K562 (cell line): Measurements from ENCODE around the gene CFD. TPM values are rescaled to one million over a fixed set of nuclear protein-coding genes. Genes with fewer than 3 reads are reported as not detected.

Experiments
- BCL6 ChIP-seq: fragments of 250-450 bp; sonication (Bioruptor Pico); IDR thresholded peaks from 2 replicates; pipeline ENCODE4 v1.4.0; 2020
- CBX5 ChIP-seq: IDR thresholded peaks from 2 replicates; pipeline ENCODE4 v1.6.1; 2014; ENCODE audit warnings: low read depth, borderline replicate concordance
- CHD4 ChIP-seq: fragments of 200-600 bp; sonication (generic); IDR thresholded peaks from 3 replicates; pipeline ENCODE4 v1.6.1; 2012; ENCODE audit warnings: low read depth, mild to moderate bottlenecking, mixed read lengths, low read length, inconsistent platforms; ENCODE audit not compliant: insufficient read depth, insufficient replicate concordance, poor library complexity, severe bottlenecking
- CREM ChIP-seq: IDR thresholded peaks from 2 replicates; pipeline ENCODE4 v1.6.1; 2014; ENCODE audit warnings: antibody characterized with exemption, low read depth
- ERF ChIP-seq: fragments of 450-650 bp; formaldehyde crosslinking; IDR thresholded peaks from 2 replicates; pipeline ENCODE4 v1.4.0; 2020; ENCODE audit warnings: mild to moderate bottlenecking, mixed read lengths
- FOXM1 ChIP-seq, 2 experiments: fragments of 450-650 bp in 1 of 2; sonication (generic) in 1 of 2; formaldehyde crosslinking in 1 of 2; IDR thresholded peaks; 2 replicates each; pipeline versions ENCODE4 v1.6.1 to v1.9.0; 2017 to 2022; ENCODE audit warnings: low read depth in 2 of 2, mild to moderate bottlenecking in 2 of 2, missing genetic modification reagents in 1 of 2, moderate library complexity in 1 of 2
- HNRNPL ChIP-seq: fragments of 200-400 bp; formaldehyde crosslinking; IDR thresholded peaks from 2 replicates; pipeline ENCODE4 v1.6.1; 2017; ENCODE audit warnings: low read depth, mild to moderate bottlenecking, low read length
- JUNB ChIP-seq: fragments of 450-650 bp; formaldehyde crosslinking; conservative IDR thresholded peaks from 2 replicates; pipeline ENCODE4 v1.4.0; 2020; ENCODE audit warnings: mild to moderate bottlenecking
- LARP7 ChIP-seq: fragments of 450-650 bp; IDR thresholded peaks from 2 replicates; pipeline ENCODE4 v1.6.1; 2016
- LCOR ChIP-seq: sonication (generic); formaldehyde crosslinking; IDR thresholded peaks from 2 replicates; pipeline ENCODE4 v1.8.0; 2022; ENCODE audit warnings: mild to moderate bottlenecking, missing genetic modification reagents
- NCOA4 ChIP-seq: fragments of 450-650 bp; IDR thresholded peaks from 2 replicates; pipeline ENCODE4 v1.6.1; 2018; ENCODE audit warnings: mild to moderate bottlenecking; ENCODE audit not compliant: partially characterized antibody
- NFXL1 ChIP-seq: fragments of 450-650 bp; formaldehyde crosslinking; IDR thresholded peaks from 2 replicates; pipeline ENCODE4 v1.4.0; 2021; ENCODE audit warnings: mild to moderate bottlenecking
- POLR2B ChIP-seq: fragments of 450-650 bp; IDR thresholded peaks from 2 replicates; pipeline ENCODE4 v1.6.1; 2018; ENCODE audit warnings: low read depth; ENCODE audit not compliant: partially characterized antibody
- PPARD ChIP-seq: fragments of 250-450 bp; sonication (Bioruptor Pico); IDR thresholded peaks from 2 replicates; pipeline ENCODE4 v1.8.0; 2022; ENCODE audit warnings: inconsistent platforms, mild to moderate bottlenecking, moderate library complexity
- SMAD1 ChIP-seq: fragments of 150-350 bp; IDR thresholded peaks from 2 replicates; pipeline ENCODE4 v1.6.1; 2014; ENCODE audit warnings: low read length, low read depth; ENCODE audit not compliant: partially characterized antibody
- YBX1 ChIP-seq: fragments of 450-650 bp; IDR thresholded peaks from 2 replicates; pipeline ENCODE4 v1.7.1; 2016; ENCODE audit warnings: mild to moderate bottlenecking
- ZC3H8 ChIP-seq: fragments of 450-650 bp; IDR thresholded peaks from 2 replicates; pipeline ENCODE4 v1.6.1; 2017
- ZNF174 ChIP-seq: fragments of 250-450 bp; sonication (Bioruptor Pico); IDR thresholded peaks from 2 replicates; pipeline ENCODE4 v1.4.0; 2020; ENCODE audit warnings: mild to moderate bottlenecking
- ZNF324 ChIP-seq: fragments of 250-450 bp; sonication (Bioruptor Pico); IDR thresholded peaks from 2 replicates; pipeline ENCODE4 v1.4.0; 2020; ENCODE audit warnings: mild to moderate bottlenecking
- polyA plus RNA-seq, 8 experiments: library from polyadenylated mRNA; depleted of rRNA in 4 of 8; stranded (reverse) in 5 of 8; unstranded in 3 of 8; fragments of >200 nt; fragmentation: Nextera tagmentation in 2 of 8; fragmentation: Illumina TruSeq in 1 of 8; extraction: Ambion mirVana in 2 of 8; extraction: Trizol in 1 of 8; gene quantifications; 2 replicates each; pipeline versions ENCODE4 v1.2.1 to v1.2.3, GENCODE V29; 2011 to 2014; ENCODE audit warnings: inconsistent platforms in 1 of 8, missing spikeins in 1 of 8
- total RNA-seq, 7 experiments: library from RNA; depleted of rRNA in 6 of 7; stranded (reverse); fragments of >200 nt in 6 of 7; fragmentation: Illumina TruSeq in 2 of 7; extraction: Trizol in 2 of 7; gene quantifications; 2 replicates each; pipeline versions ENCODE4 v1.2.1 to v1.2.3, GENCODE V29; 2011 to 2021; ENCODE audit warnings: low replicate concordance in 1 of 7
- TF ChIP-seq, protein P1 (sequence below), 2 experiments: fragments of 450-650 bp in 1 of 2; IDR thresholded peaks; 2 replicates each; pipeline ENCODE4 v1.6.1; 2011 to 2017; ENCODE audit warnings: low read depth in 2 of 2, antibody characterized with exemption in 1 of 2, borderline replicate concordance in 1 of 2, low read length in 1 of 2, mild to moderate bottlenecking in 1 of 2, mixed read lengths in 1 of 2; ENCODE audit not compliant: control insufficient read depth in 1 of 2
- TF ChIP-seq, protein P2 (sequence below): fragments of 450-650 bp; IDR thresholded peaks from 2 replicates; pipeline ENCODE4 v1.6.1; 2016; ENCODE audit warnings: antibody characterized with exemption
- TF ChIP-seq, protein P3 (sequence below): sonication (generic); formaldehyde crosslinking; IDR thresholded peaks from 2 replicates; pipeline ENCODE4 v1.9.0; 2022; ENCODE audit warnings: mild to moderate bottlenecking, missing genetic modification reagents
- TF ChIP-seq, protein P4 (sequence below): fragments of 200-800 bp; sonication (Bioruptor generic); IDR thresholded peaks from 2 replicates; pipeline ENCODE4 v1.6.1; 2017; ENCODE audit warnings: missing genetic modification characterization, missing compliant biosample characterization

The CFD gene
- total and polyA plus RNA-seq, 9 of the 15 experiments (the other 6 are each of a cell fraction or from before 2014, with no cell fraction given): 0.52 to 59.4 (median 7.6) TPM

DNA sequence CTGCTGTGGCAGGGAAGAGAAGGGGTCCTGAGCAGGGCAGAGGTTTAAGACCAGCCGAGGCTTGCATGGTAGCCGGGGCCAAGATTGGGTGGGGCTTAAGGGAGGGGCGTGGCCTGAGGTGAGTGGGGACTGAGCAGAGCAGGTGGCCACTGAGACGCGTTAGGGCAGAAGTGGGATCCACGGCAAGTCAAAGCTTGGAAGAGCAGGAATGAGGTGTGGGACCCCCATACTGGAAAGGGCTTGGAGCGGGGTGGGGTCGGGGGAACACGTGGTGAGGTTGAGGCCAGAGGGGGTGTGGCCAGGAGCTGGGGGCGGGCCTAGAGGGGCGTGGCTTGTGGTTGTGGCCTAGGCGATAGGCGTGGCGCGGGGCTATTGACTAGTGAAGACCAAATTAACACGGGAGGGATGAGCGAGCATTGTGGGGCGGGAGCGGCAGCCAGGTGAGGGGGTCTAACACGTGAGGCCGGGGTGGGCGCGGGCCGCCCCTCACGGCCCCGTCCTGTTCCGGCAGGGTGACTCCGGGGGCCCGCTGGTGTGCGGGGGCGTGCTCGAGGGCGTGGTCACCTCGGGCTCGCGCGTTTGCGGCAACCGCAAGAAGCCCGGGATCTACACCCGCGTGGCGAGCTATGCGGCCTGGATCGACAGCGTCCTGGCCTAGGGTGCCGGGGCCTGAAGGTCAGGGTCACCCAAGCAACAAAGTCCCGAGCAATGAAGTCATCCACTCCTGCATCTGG is 3.3 kb downstream of the CFD start (continued):
- no peak for TF ChIP-seq PPARD (CRISPR knock-in tag)
- TF ChIP-seq ZNF174 (CRISPR knock-in tag): no peak
- no peak for TF ChIP-seq ZNF324 (CRISPR knock-in tag)
- TF ChIP-seq YBX1: no peak
- TF ChIP-seq BCL6: no peak
- TF ChIP-seq NFXL1 (CRISPR knock-in tag): no peak
- TF ChIP-seq CREM: no peak; the same call in 1 of the 2 replicates
- no peak for TF ChIP-seq POLR2B
- TF ChIP-seq, protein P1, sequence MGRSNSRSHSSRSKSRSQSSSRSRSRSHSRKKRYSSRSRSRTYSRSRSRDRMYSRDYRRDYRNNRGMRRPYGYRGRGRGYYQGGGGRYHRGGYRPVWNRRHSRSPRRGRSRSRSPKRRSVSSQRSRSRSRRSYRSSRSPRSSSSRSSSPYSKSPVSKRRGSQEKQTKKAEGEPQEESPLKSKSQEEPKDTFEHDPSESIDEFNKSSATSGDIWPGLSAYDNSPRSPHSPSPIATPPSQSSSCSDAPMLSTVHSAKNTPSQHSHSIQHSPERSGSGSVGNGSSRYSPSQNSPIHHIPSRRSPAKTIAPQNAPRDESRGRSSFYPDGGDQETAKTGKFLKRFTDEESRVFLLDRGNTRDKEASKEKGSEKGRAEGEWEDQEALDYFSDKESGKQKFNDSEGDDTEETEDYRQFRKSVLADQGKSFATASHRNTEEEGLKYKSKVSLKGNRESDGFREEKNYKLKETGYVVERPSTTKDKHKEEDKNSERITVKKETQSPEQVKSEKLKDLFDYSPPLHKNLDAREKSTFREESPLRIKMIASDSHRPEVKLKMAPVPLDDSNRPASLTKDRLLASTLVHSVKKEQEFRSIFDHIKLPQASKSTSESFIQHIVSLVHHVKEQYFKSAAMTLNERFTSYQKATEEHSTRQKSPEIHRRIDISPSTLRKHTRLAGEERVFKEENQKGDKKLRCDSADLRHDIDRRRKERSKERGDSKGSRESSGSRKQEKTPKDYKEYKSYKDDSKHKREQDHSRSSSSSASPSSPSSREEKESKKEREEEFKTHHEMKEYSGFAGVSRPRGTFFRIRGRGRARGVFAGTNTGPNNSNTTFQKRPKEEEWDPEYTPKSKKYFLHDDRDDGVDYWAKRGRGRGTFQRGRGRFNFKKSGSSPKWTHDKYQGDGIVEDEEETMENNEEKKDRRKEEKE (IDR thresholded peaks at IDR 0.05; ENCODE audit: borderline replicate concordance in 1 of 2, control insufficient read depth in 1 of 2, low read depth in 2 of 2, low read length in 1 of 2): no peak
- no peak for TF ChIP-seq CHD4
- no peak for TF ChIP-seq SMAD1
- 0 out of 2 replicates have a peak, but pooled peaks have one; percentile 38 for TF ChIP-seq LARP7
- no peak for TF ChIP-seq JUNB (CRISPR knock-in tag)
- TF ChIP-seq ERF (CRISPR knock-in tag): 0 out of 2 replicates have a peak, but pooled peaks have one; percentile 19
- no peak for TF ChIP-seq CBX5
- no peak for TF ChIP-seq HNRNPL
- TF ChIP-seq, protein P2, sequence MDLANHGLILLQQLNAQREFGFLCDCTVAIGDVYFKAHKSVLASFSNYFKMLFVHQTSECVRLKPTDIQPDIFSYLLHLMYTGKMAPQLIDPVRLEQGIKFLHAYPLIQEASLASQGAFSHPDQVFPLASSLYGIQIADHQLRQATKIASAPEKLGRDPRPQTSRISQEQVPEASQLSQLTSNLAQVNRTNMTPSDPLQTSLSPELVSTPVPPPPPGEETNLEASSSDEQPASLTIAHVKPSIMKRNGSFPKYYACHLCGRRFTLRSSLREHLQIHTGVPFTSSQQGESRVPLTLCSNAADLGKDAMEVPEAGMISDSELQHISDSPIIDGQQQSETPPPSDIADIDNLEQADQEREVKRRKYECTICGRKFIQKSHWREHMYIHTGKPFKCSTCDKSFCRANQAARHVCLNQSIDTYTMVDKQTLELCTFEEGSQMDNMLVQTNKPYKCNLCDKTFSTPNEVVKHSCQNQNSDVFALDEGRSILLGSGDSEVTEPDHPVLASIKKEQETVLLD: no peak
- TF ChIP-seq NCOA4: no peak
- 0 out of 2 replicates have a peak, but pooled peaks have one; percentile 30 for TF ChIP-seq LCOR (CRISPR knock-in tag)
- TF ChIP-seq, protein P3, sequence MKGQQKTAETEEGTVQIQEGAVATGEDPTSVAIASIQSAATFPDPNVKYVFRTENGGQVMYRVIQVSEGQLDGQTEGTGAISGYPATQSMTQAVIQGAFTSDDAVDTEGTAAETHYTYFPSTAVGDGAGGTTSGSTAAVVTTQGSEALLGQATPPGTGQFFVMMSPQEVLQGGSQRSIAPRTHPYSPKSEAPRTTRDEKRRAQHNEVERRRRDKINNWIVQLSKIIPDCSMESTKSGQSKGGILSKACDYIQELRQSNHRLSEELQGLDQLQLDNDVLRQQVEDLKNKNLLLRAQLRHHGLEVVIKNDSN: peak; percentile 91
- no peak for TF ChIP-seq ZC3H8
- no peak for TF ChIP-seq FOXM1 (IDR thresholded peaks at IDR 0.05; ENCODE audit: low read depth)
- 0 out of 2 replicates have a peak, but pooled peaks have one; percentile 12 for TF ChIP-seq FOXM1 (CRISPR knock-in tag; IDR thresholded peaks at IDR 0.05; ENCODE audit: low read depth)
- TF ChIP-seq, protein P4, sequence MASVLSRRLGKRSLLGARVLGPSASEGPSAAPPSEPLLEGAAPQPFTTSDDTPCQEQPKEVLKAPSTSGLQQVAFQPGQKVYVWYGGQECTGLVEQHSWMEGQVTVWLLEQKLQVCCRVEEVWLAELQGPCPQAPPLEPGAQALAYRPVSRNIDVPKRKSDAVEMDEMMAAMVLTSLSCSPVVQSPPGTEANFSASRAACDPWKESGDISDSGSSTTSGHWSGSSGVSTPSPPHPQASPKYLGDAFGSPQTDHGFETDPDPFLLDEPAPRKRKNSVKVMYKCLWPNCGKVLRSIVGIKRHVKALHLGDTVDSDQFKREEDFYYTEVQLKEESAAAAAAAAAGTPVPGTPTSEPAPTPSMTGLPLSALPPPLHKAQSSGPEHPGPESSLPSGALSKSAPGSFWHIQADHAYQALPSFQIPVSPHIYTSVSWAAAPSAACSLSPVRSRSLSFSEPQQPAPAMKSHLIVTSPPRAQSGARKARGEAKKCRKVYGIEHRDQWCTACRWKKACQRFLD (CRISPR knock-in tag): no peak
